ENCODE results near the gene LAMA4. TPM values are rescaled to one million over a fixed set of nuclear protein-coding genes. Genes with fewer than 3 reads are reported as not detected.

LAMA4 gene
- total RNA-seq, 1 donor from 2014 or later: 209 TPM

DNA sequence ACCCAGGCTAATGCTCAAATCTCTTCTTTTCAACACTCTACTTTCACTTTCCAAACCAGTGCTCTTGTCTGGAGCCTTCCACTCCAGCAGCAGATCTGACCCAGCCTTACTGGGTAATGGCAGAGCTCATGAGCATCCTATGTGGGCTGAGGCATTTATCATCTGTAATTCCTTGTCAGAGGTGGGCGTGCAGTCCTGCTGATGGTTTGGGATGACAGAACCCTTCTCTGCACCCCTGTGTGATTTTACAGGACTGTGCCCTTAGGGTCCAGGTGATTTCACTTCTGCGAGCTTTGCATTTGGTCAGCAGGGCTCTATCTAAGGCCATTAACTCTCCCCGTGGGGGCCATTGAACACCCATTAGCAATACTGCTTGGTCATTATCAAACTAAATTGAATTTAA, 55.4 kb downstream of the LAMA4 start:
- TF ChIP-seq, protein P1, sequence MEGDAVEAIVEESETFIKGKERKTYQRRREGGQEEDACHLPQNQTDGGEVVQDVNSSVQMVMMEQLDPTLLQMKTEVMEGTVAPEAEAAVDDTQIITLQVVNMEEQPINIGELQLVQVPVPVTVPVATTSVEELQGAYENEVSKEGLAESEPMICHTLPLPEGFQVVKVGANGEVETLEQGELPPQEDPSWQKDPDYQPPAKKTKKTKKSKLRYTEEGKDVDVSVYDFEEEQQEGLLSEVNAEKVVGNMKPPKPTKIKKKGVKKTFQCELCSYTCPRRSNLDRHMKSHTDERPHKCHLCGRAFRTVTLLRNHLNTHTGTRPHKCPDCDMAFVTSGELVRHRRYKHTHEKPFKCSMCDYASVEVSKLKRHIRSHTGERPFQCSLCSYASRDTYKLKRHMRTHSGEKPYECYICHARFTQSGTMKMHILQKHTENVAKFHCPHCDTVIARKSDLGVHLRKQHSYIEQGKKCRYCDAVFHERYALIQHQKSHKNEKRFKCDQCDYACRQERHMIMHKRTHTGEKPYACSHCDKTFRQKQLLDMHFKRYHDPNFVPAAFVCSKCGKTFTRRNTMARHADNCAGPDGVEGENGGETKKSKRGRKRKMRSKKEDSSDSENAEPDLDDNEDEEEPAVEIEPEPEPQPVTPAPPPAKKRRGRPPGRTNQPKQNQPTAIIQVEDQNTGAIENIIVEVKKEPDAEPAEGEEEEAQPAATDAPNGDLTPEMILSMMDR (IDR thresholded peaks at IDR 0.05): no peak
- Mint-ChIP-seq H3K4me1 (ENCODE audit: unreplicated experiment) (peaks cover 32% of the 10 kb centered on the region), H3K27me3 (ENCODE audit: unreplicated experiment) (no peaks in the 10 kb centered on the region), H3K27ac (ENCODE audit: unreplicated experiment) (no peak overlapping the region), H3K36me3 (ENCODE audit: unreplicated experiment) (peaks cover 51% of the 10 kb centered on the region), H3K4me3 (ENCODE audit: unreplicated experiment) (no peak overlapping the region), H3K9me3 (ENCODE audit: unreplicated experiment) (no peaks in the 10 kb centered on the region)
- DNase-seq (ENCODE audit: extremely low spot score, unreplicated experiment): no peak

DNA sequence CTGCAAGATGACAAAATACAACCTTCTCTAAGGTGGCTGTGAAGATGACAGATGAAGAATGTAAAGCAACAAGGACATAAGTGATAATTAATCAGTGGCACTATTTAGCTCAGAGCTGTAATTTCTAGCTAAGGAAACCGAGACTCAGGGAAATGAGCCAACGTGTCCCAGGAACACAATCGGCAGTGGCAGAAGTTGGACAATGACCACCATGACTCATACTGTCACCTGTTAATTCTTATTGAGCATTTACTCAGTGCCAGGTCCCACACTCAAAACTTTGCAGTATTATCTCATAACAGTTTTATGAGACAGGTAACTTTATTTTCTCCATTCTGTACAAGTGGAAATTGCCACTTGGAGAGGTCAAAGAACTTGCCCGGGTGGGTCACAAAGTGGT, 55.8 kb downstream of the LAMA4 start:
- H3K36me3 Mint-ChIP-seq (ENCODE audit: unreplicated experiment): peaks cover 52% of the 10 kb centered on the region
- TF ChIP-seq, protein P1 (IDR thresholded peaks at IDR 0.05): no peak
- no peak overlapping the region for H3K27ac Mint-ChIP-seq (ENCODE audit: unreplicated experiment)
- peaks cover 31% of the 10 kb centered on the region for H3K4me1 Mint-ChIP-seq (ENCODE audit: unreplicated experiment)
- no peak overlapping the region for H3K4me3 Mint-ChIP-seq (ENCODE audit: unreplicated experiment)
- H3K9me3 Mint-ChIP-seq (ENCODE audit: unreplicated experiment): no peaks in the 10 kb centered on the region
- DNase-seq (ENCODE audit: extremely low spot score, unreplicated experiment): no peak
- no peaks in the 10 kb centered on the region for H3K27me3 Mint-ChIP-seq (ENCODE audit: unreplicated experiment)

DNA sequence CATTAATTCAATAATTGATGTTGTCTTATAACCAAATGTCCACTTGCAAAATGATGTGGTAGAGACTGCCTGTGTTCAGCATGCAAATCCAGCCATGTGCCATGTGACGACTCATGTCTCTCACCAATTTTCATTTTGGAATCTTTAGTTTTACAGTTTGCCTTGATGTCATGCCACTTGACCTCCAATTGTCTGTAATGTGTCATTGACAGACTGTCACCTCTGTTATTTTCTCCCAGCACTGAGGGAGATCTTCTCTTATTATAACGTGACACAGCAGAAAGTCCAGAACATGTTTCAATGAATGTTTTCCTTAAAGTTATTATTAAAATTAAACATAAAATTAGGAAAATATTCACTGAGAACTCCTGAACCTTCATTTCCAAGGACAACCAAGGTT, 56.7 kb downstream of the LAMA4 start:
- Mint-ChIP-seq H3K4me1 (ENCODE audit: unreplicated experiment) (peaks cover 31% of the 10 kb centered on the region), H3K27ac (ENCODE audit: unreplicated experiment) (no peak overlapping the region), H3K36me3 (ENCODE audit: unreplicated experiment) (peaks cover 61% of the 10 kb centered on the region), H3K27me3 (ENCODE audit: unreplicated experiment) (no peaks in the 10 kb centered on the region), H3K4me3 (ENCODE audit: unreplicated experiment) (no peak overlapping the region), H3K9me3 (ENCODE audit: unreplicated experiment) (no peaks in the 10 kb centered on the region)
- no peak for DNase-seq (ENCODE audit: extremely low spot score, unreplicated experiment)
- TF ChIP-seq, protein P1 (IDR thresholded peaks at IDR 0.05): no peak

DNA sequence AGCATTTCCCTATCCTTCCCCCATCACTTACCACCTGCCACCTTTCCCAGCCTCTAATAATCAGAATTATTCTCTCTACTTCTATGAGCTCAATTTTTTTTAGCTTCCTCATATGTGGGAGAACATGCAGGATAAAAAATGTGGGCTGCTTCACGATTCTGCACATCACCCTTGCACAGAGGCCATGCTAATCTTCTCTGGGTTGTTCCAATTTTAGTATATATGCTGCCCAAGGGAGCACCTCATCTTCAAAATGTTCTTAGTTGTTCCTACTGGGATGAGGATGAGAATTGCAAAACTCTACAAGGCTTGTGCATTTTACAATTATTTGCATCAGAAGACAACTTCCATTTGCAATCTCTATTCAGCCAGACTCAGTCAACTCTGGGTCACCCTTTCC, 58.1 kb downstream of the LAMA4 start:
- H3K27ac Mint-ChIP-seq (ENCODE audit: unreplicated experiment): no peak overlapping the region
- peaks cover 23% of the 10 kb centered on the region for H3K4me1 Mint-ChIP-seq (ENCODE audit: unreplicated experiment)
- H3K4me3 Mint-ChIP-seq (ENCODE audit: unreplicated experiment): no peak overlapping the region
- no peaks in the 10 kb centered on the region for H3K9me3 Mint-ChIP-seq (ENCODE audit: unreplicated experiment)
- TF ChIP-seq, protein P1 (IDR thresholded peaks at IDR 0.05): no peak
- H3K27me3 Mint-ChIP-seq (ENCODE audit: unreplicated experiment): no peaks in the 10 kb centered on the region
- no peak for DNase-seq (ENCODE audit: extremely low spot score, unreplicated experiment)
- H3K36me3 Mint-ChIP-seq (ENCODE audit: unreplicated experiment): peaks cover 69% of the 10 kb centered on the region

DNA sequence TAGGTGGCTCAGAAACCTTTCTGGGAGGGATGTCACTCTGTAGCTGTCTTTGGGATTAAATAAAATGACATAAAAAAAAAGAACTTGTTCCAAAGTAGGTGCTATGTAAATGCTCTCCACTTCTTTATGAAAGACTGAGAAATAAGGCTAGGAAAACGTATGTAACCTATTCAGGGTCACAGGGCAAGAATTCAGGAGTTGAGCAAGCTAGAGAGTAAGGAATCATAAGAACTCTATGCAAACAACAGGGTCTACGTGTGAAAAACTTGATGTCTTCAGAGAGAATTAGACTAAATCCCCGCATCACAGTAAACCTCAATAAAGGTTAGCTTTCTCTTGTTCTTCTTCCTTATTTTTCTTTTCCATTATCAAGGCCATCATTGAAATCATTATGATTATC, 59.2 kb downstream of the LAMA4 start:
- no peaks in the 10 kb centered on the region for H3K27me3 Mint-ChIP-seq (ENCODE audit: unreplicated experiment)
- H3K36me3 Mint-ChIP-seq (ENCODE audit: unreplicated experiment): peaks cover 69% of the 10 kb centered on the region
- no peak overlapping the region for H3K4me3 Mint-ChIP-seq (ENCODE audit: unreplicated experiment)
- no peak for DNase-seq (ENCODE audit: extremely low spot score, unreplicated experiment)
- H3K9me3 Mint-ChIP-seq (ENCODE audit: unreplicated experiment): no peaks in the 10 kb centered on the region
- TF ChIP-seq, protein P1 (IDR thresholded peaks at IDR 0.05): no peak
- peaks cover 31% of the 10 kb centered on the region for H3K4me1 Mint-ChIP-seq (ENCODE audit: unreplicated experiment)
- no peak overlapping the region for H3K27ac Mint-ChIP-seq (ENCODE audit: unreplicated experiment)

Measured in osteocyte (in vitro differentiated cells).